Ovary (tissue), 3 donors: ENCODE results near the gene EBF4.

Experiments used
- EP300 ChIP-seq: sonication (generic); formaldehyde crosslinking; IDR thresholded peaks from one replicate; pipeline ENCODE4 v1.6.1; 2017; ENCODE audit warnings: antibody characterized with exemption
- POLR2A ChIP-seq: fragments of 450-650 bp; IDR thresholded peaks from one replicate; pipeline ENCODE4 v1.6.1; 2017; ENCODE audit warnings: antibody characterized with exemption, mild to moderate bottlenecking, moderate library complexity
- TF ChIP-seq, protein P1 (sequence below), 3 donors: fragments of 450-650 bp in 2 of 3; fragments of 200-600 bp in 1 of 3; IDR thresholded peaks; one replicate each; pipeline versions ENCODE4 v1.5.1 to v1.8.0; 2016 to 2022; ENCODE audit warnings: antibody characterized with exemption in 3 of 3, mild to moderate bottlenecking in 1 of 3
- donor health status: DM: no; HTN: no; CAD: no.

DNA sequence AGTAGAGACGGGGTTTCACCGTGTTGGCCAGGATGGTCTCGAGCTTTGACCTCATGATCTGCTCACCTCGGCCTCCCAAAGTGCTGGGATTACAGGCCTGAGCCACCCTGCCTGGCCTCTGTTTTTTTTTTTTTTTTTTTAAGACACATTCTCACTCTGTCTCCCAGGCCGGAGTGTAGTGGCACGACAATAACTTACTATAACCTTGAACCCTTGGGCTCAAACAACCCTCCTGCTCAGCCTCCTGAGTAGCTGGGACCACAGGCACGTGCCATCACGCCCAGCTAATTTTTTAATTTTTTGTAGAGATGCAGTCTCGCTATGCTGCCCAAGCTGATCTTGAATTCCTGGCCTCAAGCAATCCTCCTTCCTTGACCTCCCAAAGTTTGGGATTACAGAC lies 81.2 kb downstream of the EBF4 start:
- TF ChIP-seq, protein P1, sequence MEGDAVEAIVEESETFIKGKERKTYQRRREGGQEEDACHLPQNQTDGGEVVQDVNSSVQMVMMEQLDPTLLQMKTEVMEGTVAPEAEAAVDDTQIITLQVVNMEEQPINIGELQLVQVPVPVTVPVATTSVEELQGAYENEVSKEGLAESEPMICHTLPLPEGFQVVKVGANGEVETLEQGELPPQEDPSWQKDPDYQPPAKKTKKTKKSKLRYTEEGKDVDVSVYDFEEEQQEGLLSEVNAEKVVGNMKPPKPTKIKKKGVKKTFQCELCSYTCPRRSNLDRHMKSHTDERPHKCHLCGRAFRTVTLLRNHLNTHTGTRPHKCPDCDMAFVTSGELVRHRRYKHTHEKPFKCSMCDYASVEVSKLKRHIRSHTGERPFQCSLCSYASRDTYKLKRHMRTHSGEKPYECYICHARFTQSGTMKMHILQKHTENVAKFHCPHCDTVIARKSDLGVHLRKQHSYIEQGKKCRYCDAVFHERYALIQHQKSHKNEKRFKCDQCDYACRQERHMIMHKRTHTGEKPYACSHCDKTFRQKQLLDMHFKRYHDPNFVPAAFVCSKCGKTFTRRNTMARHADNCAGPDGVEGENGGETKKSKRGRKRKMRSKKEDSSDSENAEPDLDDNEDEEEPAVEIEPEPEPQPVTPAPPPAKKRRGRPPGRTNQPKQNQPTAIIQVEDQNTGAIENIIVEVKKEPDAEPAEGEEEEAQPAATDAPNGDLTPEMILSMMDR (IDR thresholded peaks at IDR 0.05) = no peak
- no peak for TF ChIP-seq POLR2A
- no peak for TF ChIP-seq EP300
